ENCODE results near the gene PDE4D. TPM values are rescaled to one million over a fixed set of nuclear protein-coding genes. Genes with fewer than 3 reads are reported as not detected.

The PDE4D gene
- polyA plus RNA-seq, 1 donor (not counting 4 experiments of a cell fraction or from before 2014, with no cell fraction given): 3.6 TPM

DNA sequence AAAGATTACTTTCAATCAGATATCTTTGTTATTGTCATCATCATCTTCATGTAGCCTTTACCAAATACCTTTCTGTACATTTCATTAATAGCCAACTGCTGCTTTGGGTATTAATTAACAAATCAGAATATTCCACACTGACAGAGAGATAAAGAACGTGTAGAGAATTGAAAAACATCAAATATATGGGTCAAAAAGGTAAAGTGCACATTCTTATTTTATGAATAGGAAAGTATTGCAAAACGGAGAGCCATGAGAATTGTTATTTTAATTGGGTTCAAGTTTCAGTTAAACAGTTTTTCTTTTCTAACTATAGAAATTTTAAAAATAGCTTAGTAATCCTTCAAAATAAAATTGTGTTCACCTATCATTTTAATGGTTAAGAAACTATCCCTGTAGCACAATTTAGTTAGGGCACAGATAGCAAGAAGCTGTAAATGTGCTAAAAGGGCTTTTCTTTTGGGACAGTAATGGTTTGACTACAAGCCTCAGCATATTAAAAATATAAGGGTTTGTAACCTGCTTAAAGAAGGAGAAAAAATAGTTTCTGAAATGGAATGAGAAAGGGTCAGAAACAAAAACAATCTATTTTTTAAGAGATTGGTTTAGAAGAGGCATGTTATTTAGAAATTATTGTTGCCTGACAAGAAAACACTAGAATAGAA is 62.9 kb downstream of the PDE4D start:
- Histone ChIP-seq H3K27me3 (ENCODE audit: control insufficient read depth, extremely low read depth, insufficient read depth, low read length) (peaks cover 3% of the 10 kb centered on the region), H2AFZ (ENCODE audit: control insufficient read depth, low read length) (no peak overlapping the region), H3K4me3 (ENCODE audit: control insufficient read depth in 2 of 3, extremely low read depth in 1 of 3, insufficient read depth in 2 of 3, low read depth in 1 of 3, low read length in 3 of 3) (no peak overlapping the region), H3K9me3 (ENCODE audit: control insufficient read depth, low read depth, low read length) (no peaks in the 10 kb centered on the region), H3K9ac (ENCODE audit: control insufficient read depth, extremely low read depth, insufficient read depth, low read length) (no peak overlapping the region), H3K4me1 (ENCODE audit: control insufficient read depth, extremely low read depth, insufficient read depth, low read length) (no peaks in the 10 kb centered on the region), H3K4me2 (ENCODE audit: control insufficient read depth, extremely low read depth, insufficient read depth, low read depth, low read length) (no peak overlapping the region), H3K79me2 (ENCODE audit: control insufficient read depth, insufficient read depth, low read length) (no peaks in the 10 kb centered on the region), H3K27ac (ENCODE audit: control insufficient read depth, insufficient read depth, low read length) (no peak overlapping the region), H3K36me3 (ENCODE audit: control insufficient read depth in 2 of 2, extremely low read depth in 1 of 2, insufficient read depth in 2 of 2, low read length in 2 of 2) (no peaks in the 10 kb centered on the region), H4K20me1 (ENCODE audit: control insufficient read depth, extremely low read depth, insufficient read depth, low read length) (no peaks in the 10 kb centered on the region), H3K9me1 (ENCODE audit: control insufficient read depth, extremely low read depth, insufficient read depth, low read length) (no peaks in the 10 kb centered on the region)
- FAIRE-seq: no peak
- dilution Hi-C loops (cut with MboI; ENCODE audit: extremely low pct_ligation_motif_present, low sequenced_read_pairs): no loop called here
- DNase-seq (ENCODE audit: low read depth, low spot score): no peak
- TF ChIP-seq EZH2 (IDR thresholded peaks at IDR 0.05; ENCODE audit: low read length): no peak
- TF ChIP-seq, protein P1, sequence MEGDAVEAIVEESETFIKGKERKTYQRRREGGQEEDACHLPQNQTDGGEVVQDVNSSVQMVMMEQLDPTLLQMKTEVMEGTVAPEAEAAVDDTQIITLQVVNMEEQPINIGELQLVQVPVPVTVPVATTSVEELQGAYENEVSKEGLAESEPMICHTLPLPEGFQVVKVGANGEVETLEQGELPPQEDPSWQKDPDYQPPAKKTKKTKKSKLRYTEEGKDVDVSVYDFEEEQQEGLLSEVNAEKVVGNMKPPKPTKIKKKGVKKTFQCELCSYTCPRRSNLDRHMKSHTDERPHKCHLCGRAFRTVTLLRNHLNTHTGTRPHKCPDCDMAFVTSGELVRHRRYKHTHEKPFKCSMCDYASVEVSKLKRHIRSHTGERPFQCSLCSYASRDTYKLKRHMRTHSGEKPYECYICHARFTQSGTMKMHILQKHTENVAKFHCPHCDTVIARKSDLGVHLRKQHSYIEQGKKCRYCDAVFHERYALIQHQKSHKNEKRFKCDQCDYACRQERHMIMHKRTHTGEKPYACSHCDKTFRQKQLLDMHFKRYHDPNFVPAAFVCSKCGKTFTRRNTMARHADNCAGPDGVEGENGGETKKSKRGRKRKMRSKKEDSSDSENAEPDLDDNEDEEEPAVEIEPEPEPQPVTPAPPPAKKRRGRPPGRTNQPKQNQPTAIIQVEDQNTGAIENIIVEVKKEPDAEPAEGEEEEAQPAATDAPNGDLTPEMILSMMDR (optimal IDR thresholded peaks at IDR 0.05 in 1 of 3, IDR thresholded peaks at IDR 0.05 in 1 of 3, conservative IDR thresholded peaks at IDR 0.05 in 1 of 3; ENCODE audit: extremely low read depth in 1 of 3, insufficient read depth in 2 of 3, low read length in 3 of 3): no peak

DNA sequence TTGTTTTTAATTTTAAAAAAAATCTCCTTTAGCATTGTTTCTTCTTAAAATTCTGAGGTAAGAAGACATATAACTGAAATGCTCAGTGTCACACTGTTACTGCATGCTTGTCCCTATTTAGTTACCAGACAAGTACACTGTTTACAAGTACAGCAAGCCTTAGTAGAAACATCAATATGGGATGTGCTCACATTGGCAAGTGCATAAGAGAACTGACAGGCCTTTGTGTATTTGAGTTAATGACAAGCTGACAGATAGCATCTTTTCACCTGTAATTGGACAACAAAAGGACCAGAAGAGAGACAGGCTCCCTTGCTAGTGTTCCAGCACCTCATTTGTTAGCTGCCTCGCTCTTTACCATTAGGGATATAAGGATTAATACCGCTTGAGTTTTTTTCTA is 63.6 kb downstream of the PDE4D start:
- peaks cover 3% of the 10 kb centered on the region for H3K27me3 ChIP-seq (ENCODE audit: control insufficient read depth, extremely low read depth, insufficient read depth, low read length)
- TF ChIP-seq, protein P1 (optimal IDR thresholded peaks at IDR 0.05 in 1 of 3, IDR thresholded peaks at IDR 0.05 in 1 of 3, conservative IDR thresholded peaks at IDR 0.05 in 1 of 3; ENCODE audit: extremely low read depth in 1 of 3, insufficient read depth in 2 of 3, low read length in 3 of 3): no peak
- TF ChIP-seq EZH2 (IDR thresholded peaks at IDR 0.05; ENCODE audit: low read length): no peak
- no peak overlapping the region for H3K27ac ChIP-seq (ENCODE audit: control insufficient read depth, insufficient read depth, low read length)
- H3K4me3 ChIP-seq (ENCODE audit: control insufficient read depth in 2 of 3, extremely low read depth in 1 of 3, insufficient read depth in 2 of 3, low read depth in 1 of 3, low read length in 3 of 3): no peak overlapping the region
- H4K20me1 ChIP-seq (ENCODE audit: control insufficient read depth, extremely low read depth, insufficient read depth, low read length): no peaks in the 10 kb centered on the region
- dilution Hi-C loops (cut with MboI; ENCODE audit: extremely low pct_ligation_motif_present, low sequenced_read_pairs): no loop called here
- FAIRE-seq (no peak), DNase-seq (ENCODE audit: low read depth, low spot score) (no peak)
- H3K9me3 ChIP-seq (ENCODE audit: control insufficient read depth, low read depth, low read length): no peaks in the 10 kb centered on the region
- H3K9me1 ChIP-seq (ENCODE audit: control insufficient read depth, extremely low read depth, insufficient read depth, low read length): no peaks in the 10 kb centered on the region
- H3K79me2 ChIP-seq (ENCODE audit: control insufficient read depth, insufficient read depth, low read length): no peaks in the 10 kb centered on the region
- no peak overlapping the region for H3K4me2 ChIP-seq (ENCODE audit: control insufficient read depth, extremely low read depth, insufficient read depth, low read depth, low read length)
- H3K9ac ChIP-seq (ENCODE audit: control insufficient read depth, extremely low read depth, insufficient read depth, low read length): no peak overlapping the region
- no peaks in the 10 kb centered on the region for H3K36me3 ChIP-seq (ENCODE audit: control insufficient read depth in 2 of 2, extremely low read depth in 1 of 2, insufficient read depth in 2 of 2, low read length in 2 of 2)
- H3K4me1 ChIP-seq (ENCODE audit: control insufficient read depth, extremely low read depth, insufficient read depth, low read length): no peaks in the 10 kb centered on the region
- no peak overlapping the region for H2AFZ ChIP-seq (ENCODE audit: control insufficient read depth, low read length)
